PFSK-1 (cell line): ENCODE results near the gene SIAH1.
A peak's percentile ranks its signal among the peaks of the same experiment; 100 is the strongest.

ENCODE experiments used
- POLR2AphosphoS5 ChIP-seq: IDR thresholded peaks from 2 replicates; pipeline ENCODE4 v1.6.1; 2012; ENCODE audit warnings: low read depth, mild to moderate bottlenecking, control low read depth, low read length, moderate library complexity
- TF ChIP-seq, protein P1 (sequence below), 2 experiments: IDR thresholded peaks; 2 replicates each; pipeline versions ENCODE4 v1.6.1 to v1.8.0; 2011 to 2012; ENCODE audit warnings: low read depth in 2 of 2, low read length in 2 of 2, control low read depth in 1 of 2, inconsistent platforms in 1 of 2, mild to moderate bottlenecking in 1 of 2, moderate library complexity in 1 of 2; ENCODE audit not compliant: insufficient read depth in 1 of 2

DNA sequence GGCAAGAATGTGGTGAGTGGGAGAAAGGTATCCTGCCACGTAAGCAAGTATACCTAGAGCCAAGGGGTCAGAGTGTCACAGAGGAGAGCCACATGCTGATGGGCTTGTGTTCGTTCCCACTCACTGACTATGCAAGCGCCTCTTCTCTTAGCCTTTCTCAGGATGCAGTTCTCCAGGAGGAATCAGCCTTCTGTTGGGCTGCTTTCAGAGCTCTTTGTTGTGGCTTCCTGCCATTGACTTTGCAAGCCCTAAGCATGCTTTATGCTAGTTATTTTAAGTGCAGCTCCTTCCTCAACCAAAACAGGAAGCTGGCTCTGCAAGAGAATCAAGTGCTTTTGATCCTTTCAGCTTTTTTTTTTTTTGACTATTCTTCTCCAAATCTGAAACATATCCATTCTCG, 66.6 kb downstream of the SIAH1 start:
- TF ChIP-seq, protein P1, sequence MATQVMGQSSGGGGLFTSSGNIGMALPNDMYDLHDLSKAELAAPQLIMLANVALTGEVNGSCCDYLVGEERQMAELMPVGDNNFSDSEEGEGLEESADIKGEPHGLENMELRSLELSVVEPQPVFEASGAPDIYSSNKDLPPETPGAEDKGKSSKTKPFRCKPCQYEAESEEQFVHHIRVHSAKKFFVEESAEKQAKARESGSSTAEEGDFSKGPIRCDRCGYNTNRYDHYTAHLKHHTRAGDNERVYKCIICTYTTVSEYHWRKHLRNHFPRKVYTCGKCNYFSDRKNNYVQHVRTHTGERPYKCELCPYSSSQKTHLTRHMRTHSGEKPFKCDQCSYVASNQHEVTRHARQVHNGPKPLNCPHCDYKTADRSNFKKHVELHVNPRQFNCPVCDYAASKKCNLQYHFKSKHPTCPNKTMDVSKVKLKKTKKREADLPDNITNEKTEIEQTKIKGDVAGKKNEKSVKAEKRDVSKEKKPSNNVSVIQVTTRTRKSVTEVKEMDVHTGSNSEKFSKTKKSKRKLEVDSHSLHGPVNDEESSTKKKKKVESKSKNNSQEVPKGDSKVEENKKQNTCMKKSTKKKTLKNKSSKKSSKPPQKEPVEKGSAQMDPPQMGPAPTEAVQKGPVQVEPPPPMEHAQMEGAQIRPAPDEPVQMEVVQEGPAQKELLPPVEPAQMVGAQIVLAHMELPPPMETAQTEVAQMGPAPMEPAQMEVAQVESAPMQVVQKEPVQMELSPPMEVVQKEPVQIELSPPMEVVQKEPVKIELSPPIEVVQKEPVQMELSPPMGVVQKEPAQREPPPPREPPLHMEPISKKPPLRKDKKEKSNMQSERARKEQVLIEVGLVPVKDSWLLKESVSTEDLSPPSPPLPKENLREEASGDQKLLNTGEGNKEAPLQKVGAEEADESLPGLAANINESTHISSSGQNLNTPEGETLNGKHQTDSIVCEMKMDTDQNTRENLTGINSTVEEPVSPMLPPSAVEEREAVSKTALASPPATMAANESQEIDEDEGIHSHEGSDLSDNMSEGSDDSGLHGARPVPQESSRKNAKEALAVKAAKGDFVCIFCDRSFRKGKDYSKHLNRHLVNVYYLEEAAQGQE (IDR thresholded peaks at IDR 0.05; ENCODE audit: insufficient read depth in 1 of 2, low read depth in 2 of 2, low read length in 2 of 2) = peak in 1 of 2 experiments; percentile 56; a peak in 1 of 4 replicates
- TF ChIP-seq POLR2AphosphoS5 = no peak
